ENCODE measurements around the gene ELN.

Gene ELN

DNA sequence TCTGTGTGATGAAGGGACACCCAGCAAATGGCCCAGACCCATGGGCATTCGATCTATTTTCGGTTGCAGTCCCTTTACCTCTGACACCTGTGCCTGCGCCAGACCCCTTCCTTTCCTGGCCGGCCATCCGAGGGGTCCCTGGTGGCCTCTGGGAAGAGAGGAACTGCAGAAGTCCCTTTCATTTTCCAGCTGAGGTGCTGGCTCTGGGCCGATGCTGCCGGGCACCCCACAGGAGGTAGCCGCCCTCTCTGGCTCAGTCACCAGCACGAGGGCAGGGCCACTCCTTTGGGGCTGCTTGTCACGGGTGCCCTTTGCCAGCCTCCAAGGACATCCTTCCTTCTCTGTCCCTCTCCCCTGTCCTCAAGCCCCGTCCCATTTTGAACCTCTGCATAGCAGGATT lies 4.2 kb upstream of the ELN start:
- no peak for DNase-seq (ENCODE audit: low read depth, low spot score)
- TF ChIP-seq, protein P1, sequence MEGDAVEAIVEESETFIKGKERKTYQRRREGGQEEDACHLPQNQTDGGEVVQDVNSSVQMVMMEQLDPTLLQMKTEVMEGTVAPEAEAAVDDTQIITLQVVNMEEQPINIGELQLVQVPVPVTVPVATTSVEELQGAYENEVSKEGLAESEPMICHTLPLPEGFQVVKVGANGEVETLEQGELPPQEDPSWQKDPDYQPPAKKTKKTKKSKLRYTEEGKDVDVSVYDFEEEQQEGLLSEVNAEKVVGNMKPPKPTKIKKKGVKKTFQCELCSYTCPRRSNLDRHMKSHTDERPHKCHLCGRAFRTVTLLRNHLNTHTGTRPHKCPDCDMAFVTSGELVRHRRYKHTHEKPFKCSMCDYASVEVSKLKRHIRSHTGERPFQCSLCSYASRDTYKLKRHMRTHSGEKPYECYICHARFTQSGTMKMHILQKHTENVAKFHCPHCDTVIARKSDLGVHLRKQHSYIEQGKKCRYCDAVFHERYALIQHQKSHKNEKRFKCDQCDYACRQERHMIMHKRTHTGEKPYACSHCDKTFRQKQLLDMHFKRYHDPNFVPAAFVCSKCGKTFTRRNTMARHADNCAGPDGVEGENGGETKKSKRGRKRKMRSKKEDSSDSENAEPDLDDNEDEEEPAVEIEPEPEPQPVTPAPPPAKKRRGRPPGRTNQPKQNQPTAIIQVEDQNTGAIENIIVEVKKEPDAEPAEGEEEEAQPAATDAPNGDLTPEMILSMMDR (IDR thresholded peaks at IDR 0.05; ENCODE audit: insufficient read depth, low read length, missing control alignments): no peak
- CTCF ChIA-PET: interaction anchor here (1.0 to 7.3 kb wide), 8 partner anchors 10 to 377 kb away, joined by 3 to 147 read pairs (median 38); no protein-coding TSS in a partner anchor
- H3K4me3 ChIP-seq (ENCODE audit: low read depth, low read length): no peak overlapping the region
- POLR2A ChIA-PET: no interaction called here

DNA sequence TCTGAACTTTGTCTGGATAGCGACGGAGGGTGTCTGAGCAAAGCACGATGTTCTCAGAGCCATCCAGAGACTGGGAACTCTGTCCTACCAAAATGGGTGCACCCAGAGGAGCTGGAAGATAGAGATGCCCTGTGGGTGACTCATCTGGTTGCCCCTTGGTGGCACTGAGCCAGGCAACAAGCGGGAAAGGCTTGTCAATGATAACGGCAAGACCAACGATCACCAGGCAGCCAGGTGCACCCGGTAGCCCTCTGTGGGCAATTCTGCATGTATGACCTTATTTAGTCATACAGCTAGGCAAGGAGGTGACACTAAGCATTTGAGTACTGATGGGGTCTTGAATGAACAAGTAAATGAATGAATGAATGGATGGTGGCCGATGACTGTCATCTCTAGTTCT lies 2.8 kb upstream of the ELN start:
- DNase-seq (ENCODE audit: low read depth, low spot score): no peak
- TF ChIP-seq, protein P1 (IDR thresholded peaks at IDR 0.05; ENCODE audit: insufficient read depth, low read length, missing control alignments): no peak
- ChIA-PET POLR2A (no interaction called here), CTCF (interaction anchor here (1.1 to 7.3 kb wide), 21 partner anchors 12 to 210 kb away, joined by 3 to 147 read pairs (median 21); partner anchors contain the start of genes LIMK1 and TMEM270)
- H3K4me3 ChIP-seq (ENCODE audit: low read depth, low read length): no peak overlapping the region

DNA sequence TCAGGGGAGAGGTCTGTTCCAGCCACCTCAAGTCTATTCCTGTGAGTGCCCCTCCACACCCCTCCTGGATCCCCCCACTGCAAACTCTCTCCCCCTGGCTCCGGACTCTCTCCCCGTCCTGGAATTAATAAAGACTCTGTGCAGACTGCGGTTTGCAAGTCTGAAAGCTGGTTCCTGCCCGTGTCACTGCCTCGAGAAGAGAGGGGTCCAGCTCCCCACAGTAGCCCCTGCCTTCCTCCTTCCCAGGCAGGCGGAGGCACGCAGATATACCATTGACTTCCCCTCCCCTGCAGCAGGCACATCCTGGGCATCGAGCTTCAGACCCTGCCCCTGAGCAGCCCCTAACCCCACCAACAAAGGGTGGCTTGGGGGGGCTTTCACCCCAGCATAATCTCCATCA lies 2.2 kb upstream of the ELN start:
- no peak for DNase-seq (ENCODE audit: low read depth, low spot score)
- ChIA-PET POLR2A (no interaction called here), CTCF (interaction anchor here (0.6 to 7.3 kb wide), 35 partner anchors 12 to 215 kb away, joined by 3 to 147 read pairs (median 8); partner anchors contain the start of genes LIMK1 and TMEM270)
- no peak overlapping the region for H3K4me3 ChIP-seq (ENCODE audit: low read depth, low read length)
- TF ChIP-seq, protein P1 (IDR thresholded peaks at IDR 0.05; ENCODE audit: insufficient read depth, low read length, missing control alignments): no peak

DNA sequence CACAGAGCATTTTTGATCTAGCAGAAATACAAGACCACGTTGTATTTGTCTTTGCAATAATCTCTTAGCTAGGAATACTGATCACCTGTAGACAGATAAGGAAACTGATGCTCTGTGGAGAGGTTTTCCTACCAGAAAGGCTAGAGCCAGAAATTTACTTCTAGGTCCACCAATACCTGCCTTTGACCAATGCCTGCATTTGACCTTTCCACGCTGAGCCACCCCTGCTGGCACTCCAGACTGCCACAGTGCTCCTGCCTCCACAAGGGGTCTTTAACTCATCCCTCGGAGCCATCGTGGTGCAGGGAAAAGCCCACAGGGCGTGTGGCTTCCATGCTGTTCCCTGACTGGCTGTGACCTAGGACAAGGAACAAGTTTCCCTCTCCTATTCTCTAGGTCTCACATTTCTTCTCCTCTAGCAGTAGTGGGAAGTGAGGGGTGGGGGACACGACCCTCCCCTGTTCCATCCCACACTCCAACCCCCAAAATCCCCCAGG lies 1.5 kb upstream of the ELN start:
- ChIA-PET CTCF (interaction anchor here (0.6 to 7.3 kb wide), 46 partner anchors 11 to 268 kb away, joined by 3 to 147 read pairs (median 8); partner anchors contain the start of gene TMEM270), POLR2A (no interaction called here)
- TF ChIP-seq, protein P1 (IDR thresholded peaks at IDR 0.05; ENCODE audit: insufficient read depth, low read length, missing control alignments): no peak
- no peak for DNase-seq (ENCODE audit: low read depth, low spot score)
- no peak overlapping the region for H3K4me3 ChIP-seq (ENCODE audit: low read depth, low read length)

DNA sequence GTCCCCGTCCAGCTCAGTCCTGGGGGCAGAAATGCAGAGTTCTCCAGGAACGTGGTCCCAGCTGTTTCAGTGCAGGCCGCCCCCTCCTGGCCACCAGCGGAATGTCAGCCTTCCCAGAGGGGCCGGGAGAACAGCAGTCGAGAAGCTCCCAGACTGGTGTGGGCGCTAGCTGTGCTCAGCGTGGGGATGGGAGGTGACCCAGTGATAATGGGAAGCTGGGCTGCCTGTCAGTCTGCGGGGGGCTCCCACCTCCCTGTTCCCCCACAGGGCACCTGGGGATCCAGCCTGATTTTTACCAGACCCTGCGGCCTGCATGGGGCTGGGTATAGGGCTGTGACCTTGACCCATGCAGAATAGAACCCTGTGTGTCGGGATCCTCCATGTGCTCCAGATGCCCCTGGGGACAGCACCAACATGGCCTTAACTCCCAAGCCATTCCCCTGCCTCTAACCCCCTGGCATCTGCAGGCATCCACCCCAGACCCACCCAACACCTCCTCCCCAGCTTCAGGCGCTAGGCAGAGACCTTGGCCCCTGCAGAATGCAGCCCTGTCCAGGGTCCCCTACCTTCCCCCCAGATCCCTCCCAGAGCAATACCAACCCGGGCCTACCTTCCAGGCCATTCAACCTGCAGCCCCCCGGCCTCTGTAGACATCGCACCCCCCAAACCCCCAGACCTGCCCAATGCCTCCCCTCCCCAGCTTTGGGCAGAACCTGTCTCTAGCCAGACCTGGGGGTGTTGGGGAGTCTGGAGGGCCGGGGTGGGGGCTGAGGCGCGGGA lies 880 bp upstream of the ELN start:
- CTCF ChIA-PET: interaction anchor here (0.6 to 7.3 kb wide), 48 partner anchors 11 to 269 kb away, joined by 3 to 147 read pairs (median 8); partner anchors contain the start of gene TMEM270
- POLR2A ChIA-PET: no interaction called here
- TF ChIP-seq, protein P1 (IDR thresholded peaks at IDR 0.05; ENCODE audit: insufficient read depth, low read length, missing control alignments): peak; percentile 97
- no peak overlapping the region for H3K4me3 ChIP-seq (ENCODE audit: low read depth, low read length)
- DNase-seq (ENCODE audit: low read depth, low spot score): no peak

DNA sequence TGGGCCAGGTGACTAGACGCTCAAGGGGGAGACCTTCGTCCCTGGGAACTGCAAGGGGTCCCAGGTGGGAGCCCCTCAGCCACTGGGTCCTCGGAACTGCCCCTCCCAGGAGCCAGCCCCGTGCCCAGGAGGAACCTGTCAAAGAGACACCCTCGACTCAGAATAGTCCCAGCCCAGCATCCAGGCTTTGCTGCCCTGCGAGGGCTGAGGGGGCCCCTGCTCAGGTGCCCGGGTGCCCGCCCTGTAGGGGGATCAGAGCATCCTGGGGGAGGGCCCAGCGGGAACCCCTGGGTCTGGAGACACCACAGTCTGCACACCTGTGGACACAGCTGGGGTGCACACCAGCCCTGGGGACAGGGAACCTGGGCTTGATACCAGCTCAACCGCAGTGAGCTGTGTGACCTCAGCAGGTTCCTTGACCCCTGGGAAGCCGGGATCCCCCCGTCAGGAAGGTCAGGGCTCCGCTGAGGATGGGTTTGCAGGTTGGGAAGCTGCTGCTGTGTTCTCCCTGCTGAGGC lies 407 bp downstream of the ELN start:
- TF ChIP-seq, protein P1 (IDR thresholded peaks at IDR 0.05; ENCODE audit: insufficient read depth, low read length, missing control alignments): no peak
- no peak for DNase-seq (ENCODE audit: low read depth, low spot score)
- CTCF ChIA-PET: interaction anchor here (1.7 to 7.3 kb wide), 8 partner anchors 9 to 163 kb away, joined by 3 to 147 read pairs (median 18); no protein-coding TSS in a partner anchor
- H3K4me3 ChIP-seq (ENCODE audit: low read depth, low read length): no peak overlapping the region
- POLR2A ChIA-PET: no interaction called here

All from AG04449 (cell line).